ENCODE results near the gene TTLL12.

DNA sequence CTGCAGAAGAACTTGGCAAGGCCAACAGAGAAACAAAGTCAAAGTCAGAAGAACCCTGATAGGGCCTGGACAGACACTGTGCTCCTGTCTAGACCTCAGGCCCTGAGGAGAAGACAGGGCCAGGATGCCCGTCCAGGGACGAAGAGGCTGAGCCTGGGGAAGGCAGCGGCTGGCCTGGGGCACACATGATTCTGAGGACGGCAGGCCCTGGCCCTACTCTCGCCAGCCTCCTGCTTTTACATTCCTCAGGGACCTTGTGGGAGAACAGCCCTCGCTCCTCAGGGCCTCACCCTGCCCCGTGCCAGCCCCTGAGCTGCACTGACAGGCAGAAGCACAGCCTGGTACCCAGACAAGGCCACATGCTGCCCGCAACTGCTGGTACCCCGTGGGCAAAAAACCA, 43.6 kb upstream of the TTLL12 start:
- no peak for TF ChIP-seq CTCF (IDR thresholded peaks at IDR 0.05; ENCODE audit: insufficient read depth, low read depth, low read length)
- TF ChIP-seq EZH2 (IDR thresholded peaks at IDR 0.05; ENCODE audit: insufficient read depth, low read length) = no peak

Data from astrocyte (in vitro differentiated cells and primary cell).